OCI-LY3 (cell line): ENCODE data around the gene RIF1.

Source experiments
- H2AFZ ChIP-seq: fragments of 200-600, 300-600 bp; shearing (Covaris generic); 2 replicates; pipeline ENCODE4 v1.6.0; 2014; ENCODE audit warnings: antibody characterized with exemption, low read depth, low read length
- H3K27ac ChIP-seq: fragments of 200-600, 300-600 bp; sonication (generic); 2 replicates; pipeline ENCODE4 v1.5.1; 2014; ENCODE audit warnings: mild to moderate bottlenecking, low read length, moderate library complexity, mixed read lengths
- H3K27me3 ChIP-seq: fragments of 200-600, 300-600 bp; sonication (generic); 2 replicates; pipeline ENCODE4 v1.6.1; 2014; ENCODE audit warnings: low read depth, low read length, mixed read lengths
- H3K36me3 ChIP-seq: fragments of 200-600, 300-600 bp; sonication (generic); replicated peaks from 2 replicates; pipeline ENCODE3; 2014; ENCODE audit warnings: low read depth, low read length, mixed read lengths
- H3K4me1 ChIP-seq: fragments of 300-600, 200-600 bp; sonication (generic); 2 replicates; pipeline ENCODE4 v1.6.1; 2014; ENCODE audit warnings: low read length, mixed read lengths
- H3K4me2 ChIP-seq: fragments of 200-600, 300-600 bp; sonication (generic); 2 replicates; pipeline ENCODE4 v1.6.1; 2014; ENCODE audit warnings: low read length, mixed read lengths
- H3K4me3 ChIP-seq: fragments of 300-600, 200-600 bp; sonication (generic); 2 replicates; pipeline ENCODE4 v1.5.1; 2014; ENCODE audit warnings: antibody characterized with exemption, mild to moderate bottlenecking, low read length, moderate library complexity
- H3K79me2 ChIP-seq: fragments of 300-600, 200-600 bp; shearing (Covaris generic); 2 replicates; pipeline ENCODE4 v1.6.1; 2014; ENCODE audit warnings: mild to moderate bottlenecking, low read length, mixed read lengths
- H3K9ac ChIP-seq: fragments of 300-600, 200-600 bp; shearing (Covaris generic); 2 replicates; pipeline ENCODE4 v1.6.0; 2014; ENCODE audit warnings: mild to moderate bottlenecking, low read length, moderate library complexity
- H3K9me3 ChIP-seq: fragments of 200-600, 300-600 bp; shearing (Covaris generic); 2 replicates; pipeline ENCODE4 v1.6.1; 2014; ENCODE audit warnings: low read length, mixed read lengths; ENCODE audit not compliant: insufficient read depth
- H4K20me1 ChIP-seq: fragments of 200-600, 300-600 bp; sonication (generic); 2 replicates; pipeline ENCODE4 v1.6.1; 2016; ENCODE audit warnings: low read length, mixed read lengths; ENCODE audit not compliant: insufficient read depth
- EZH2phosphoT487 ChIP-seq: fragments of 200-600 bp; shearing (Covaris generic); IDR thresholded peaks from 2 replicates; pipeline ENCODE4 v1.6.1; 2018; ENCODE audit warnings: antibody characterized with exemption, mixed run types, low read depth
- TF ChIP-seq, protein P1 (sequence below): fragments of 200-600, 300-600 bp; sonication (generic); IDR thresholded peaks from 2 replicates; pipeline ENCODE4 v1.5.1; 2014; ENCODE audit warnings: antibody characterized with exemption, low read length, low read depth

RIF1 gene

DNA sequence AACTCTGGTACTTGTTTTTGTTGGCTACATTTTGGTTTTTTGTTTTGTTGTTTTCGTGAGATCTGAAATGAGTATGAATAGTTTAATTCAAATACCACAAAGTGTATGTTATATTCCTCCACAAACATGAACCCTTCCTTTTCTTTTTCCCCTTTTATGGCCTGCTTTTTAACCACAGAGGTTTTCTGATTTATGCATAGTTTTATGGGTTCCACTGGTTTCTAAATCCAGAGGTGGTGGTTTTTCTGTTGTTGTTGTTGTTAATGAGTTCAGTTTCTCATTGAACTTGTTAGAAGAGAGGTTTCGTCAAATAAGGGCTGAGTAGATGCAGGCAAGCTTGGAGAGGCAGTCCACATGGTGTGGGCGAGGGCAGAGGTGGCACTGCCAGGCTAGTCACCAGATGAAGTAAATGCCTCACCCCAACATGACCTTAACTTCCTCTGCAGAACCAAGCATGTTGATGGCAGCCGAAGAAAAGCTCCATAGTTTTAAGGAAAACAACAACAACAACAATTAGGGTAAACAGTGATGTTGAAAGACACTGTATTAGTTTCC is 72.5 kb downstream of the RIF1 start:
- no peak for TF ChIP-seq EZH2phosphoT487
- Histone ChIP-seq H3K4me1 (no peaks in the 10 kb centered on the region; the same call in 1 of the 2 replicates), H3K27ac (no peak overlapping the region), H3K9me3 (no peaks in the 10 kb centered on the region), H2AFZ (no peak overlapping the region), H3K27me3 (no peaks in the 10 kb centered on the region), H3K4me2 (no peak overlapping the region), H3K9ac (no peak overlapping the region), H3K79me2 (peaks cover 13% of the 10 kb centered on the region), H3K4me3 (no peak overlapping the region), H4K20me1 (no peaks in the 10 kb centered on the region), H3K36me3 (peaks cover 47% of the 10 kb centered on the region)

GRCh38 chr2:151483546-151483945 is 73.8 kb downstream of the RIF1 start:
- H3K79me2 ChIP-seq, result peaks cover 5% of the 10 kb centered on the region
- no peaks in the 10 kb centered on the region for H3K9me3 ChIP-seq
- no peaks in the 10 kb centered on the region for H3K27me3 ChIP-seq
- no peak overlapping the region for H3K27ac ChIP-seq
- TF ChIP-seq, protein P1, sequence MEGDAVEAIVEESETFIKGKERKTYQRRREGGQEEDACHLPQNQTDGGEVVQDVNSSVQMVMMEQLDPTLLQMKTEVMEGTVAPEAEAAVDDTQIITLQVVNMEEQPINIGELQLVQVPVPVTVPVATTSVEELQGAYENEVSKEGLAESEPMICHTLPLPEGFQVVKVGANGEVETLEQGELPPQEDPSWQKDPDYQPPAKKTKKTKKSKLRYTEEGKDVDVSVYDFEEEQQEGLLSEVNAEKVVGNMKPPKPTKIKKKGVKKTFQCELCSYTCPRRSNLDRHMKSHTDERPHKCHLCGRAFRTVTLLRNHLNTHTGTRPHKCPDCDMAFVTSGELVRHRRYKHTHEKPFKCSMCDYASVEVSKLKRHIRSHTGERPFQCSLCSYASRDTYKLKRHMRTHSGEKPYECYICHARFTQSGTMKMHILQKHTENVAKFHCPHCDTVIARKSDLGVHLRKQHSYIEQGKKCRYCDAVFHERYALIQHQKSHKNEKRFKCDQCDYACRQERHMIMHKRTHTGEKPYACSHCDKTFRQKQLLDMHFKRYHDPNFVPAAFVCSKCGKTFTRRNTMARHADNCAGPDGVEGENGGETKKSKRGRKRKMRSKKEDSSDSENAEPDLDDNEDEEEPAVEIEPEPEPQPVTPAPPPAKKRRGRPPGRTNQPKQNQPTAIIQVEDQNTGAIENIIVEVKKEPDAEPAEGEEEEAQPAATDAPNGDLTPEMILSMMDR, result no peak
- TF ChIP-seq EZH2phosphoT487, result no peak
- H3K4me1 ChIP-seq, result no peaks in the 10 kb centered on the region; the same call in 1 of the 2 replicates
- no peak overlapping the region for H3K4me3 ChIP-seq
- no peak overlapping the region for H3K4me2 ChIP-seq
- peaks cover 41% of the 10 kb centered on the region for H3K36me3 ChIP-seq
- H2AFZ ChIP-seq, result no peak overlapping the region
- H4K20me1 ChIP-seq, result no peaks in the 10 kb centered on the region
- H3K9ac ChIP-seq, result no peak overlapping the region

DNA sequence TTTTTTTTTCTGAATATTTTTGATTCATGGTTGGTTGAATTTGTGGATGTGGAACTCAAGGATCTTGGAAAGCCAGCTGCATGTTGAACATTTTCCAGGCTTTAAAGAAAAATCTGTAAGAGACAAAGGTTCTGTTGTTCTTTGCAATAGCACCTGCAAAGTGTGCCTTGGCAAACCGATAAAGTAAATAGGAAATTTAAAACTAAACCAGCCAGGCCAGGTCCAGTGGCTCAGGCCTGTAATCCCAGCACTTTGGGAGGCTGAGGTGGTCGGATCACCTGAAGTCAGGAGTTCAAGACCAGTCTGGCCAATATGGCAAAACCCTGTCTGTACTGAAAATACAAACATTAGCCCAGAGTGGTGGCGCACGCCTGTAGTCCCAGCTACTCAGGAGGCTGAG is 74.4 kb downstream of the RIF1 start:
- no peak overlapping the region for H3K9ac ChIP-seq
- H4K20me1 ChIP-seq, result no peaks in the 10 kb centered on the region
- no peaks in the 10 kb centered on the region for H3K9me3 ChIP-seq
- no peak overlapping the region for H2AFZ ChIP-seq
- H3K4me1 ChIP-seq, result no peaks in the 10 kb centered on the region; the same call in 1 of the 2 replicates
- H3K27me3 ChIP-seq, result no peaks in the 10 kb centered on the region
- no peaks in the 10 kb centered on the region for H3K79me2 ChIP-seq
- no peak overlapping the region for H3K4me2 ChIP-seq
- no peak overlapping the region for H3K4me3 ChIP-seq
- peaks cover 37% of the 10 kb centered on the region for H3K36me3 ChIP-seq
- no peak overlapping the region for H3K27ac ChIP-seq
- TF ChIP-seq, protein P1, result no peak
- no peak for TF ChIP-seq EZH2phosphoT487

DNA sequence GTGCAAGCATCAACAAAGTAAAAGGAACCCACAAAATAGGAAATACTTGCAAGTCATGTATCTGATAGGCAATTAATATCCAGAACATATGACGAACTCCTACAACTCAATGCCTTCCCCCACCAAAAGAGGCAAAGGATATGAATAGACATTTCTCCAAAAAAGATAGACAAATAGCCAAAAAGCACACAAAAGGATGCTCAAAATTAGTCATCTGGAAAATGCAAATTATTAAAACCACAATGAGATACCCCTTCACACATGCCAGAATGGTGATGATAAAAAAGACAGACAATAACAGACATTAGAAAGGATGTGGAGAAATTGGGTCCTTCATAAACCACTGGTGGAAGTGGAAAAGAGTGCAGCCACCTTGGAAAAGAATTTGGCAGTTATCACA is 76.4 kb downstream of the RIF1 start:
- Histone ChIP-seq H3K9me3 (no peaks in the 10 kb centered on the region), H3K27me3 (no peaks in the 10 kb centered on the region), H3K36me3 (peaks cover 32% of the 10 kb centered on the region), H3K79me2 (no peaks in the 10 kb centered on the region), H4K20me1 (no peaks in the 10 kb centered on the region), H3K9ac (no peak overlapping the region), H2AFZ (no peak overlapping the region), H3K4me1 (no peaks in the 10 kb centered on the region; the same call in 1 of the 2 replicates), H3K4me3 (no peak overlapping the region), H3K4me2 (no peak overlapping the region), H3K27ac (no peak overlapping the region)
- TF ChIP-seq EZH2phosphoT487, result no peak
- TF ChIP-seq, protein P1, result no peak

GRCh38 chr2:151490276-151490675 is 80.6 kb downstream of the RIF1 start:
- peaks cover 25% of the 10 kb centered on the region for H3K36me3 ChIP-seq
- no peaks in the 10 kb centered on the region for H4K20me1 ChIP-seq
- H3K4me3 ChIP-seq, result no peak overlapping the region
- no peaks in the 10 kb centered on the region for H3K9me3 ChIP-seq
- TF ChIP-seq, protein P1, result no peak
- TF ChIP-seq EZH2phosphoT487, result no peak
- no peaks in the 10 kb centered on the region for H3K4me1 ChIP-seq
- H3K27me3 ChIP-seq, result no peaks in the 10 kb centered on the region
- H3K4me2 ChIP-seq, result no peak overlapping the region
- no peak overlapping the region for H3K9ac ChIP-seq
- no peak overlapping the region for H3K27ac ChIP-seq
- no peaks in the 10 kb centered on the region for H3K79me2 ChIP-seq
- no peak overlapping the region for H2AFZ ChIP-seq
